ENCODE results near the gene PDE4B.
"Not testable (repeated sequence)": the region's sequence is repeated elsewhere in the genome, so short reads cannot be mapped to it uniquely, and the experiment has no call there.

The PDE4B gene

DNA sequence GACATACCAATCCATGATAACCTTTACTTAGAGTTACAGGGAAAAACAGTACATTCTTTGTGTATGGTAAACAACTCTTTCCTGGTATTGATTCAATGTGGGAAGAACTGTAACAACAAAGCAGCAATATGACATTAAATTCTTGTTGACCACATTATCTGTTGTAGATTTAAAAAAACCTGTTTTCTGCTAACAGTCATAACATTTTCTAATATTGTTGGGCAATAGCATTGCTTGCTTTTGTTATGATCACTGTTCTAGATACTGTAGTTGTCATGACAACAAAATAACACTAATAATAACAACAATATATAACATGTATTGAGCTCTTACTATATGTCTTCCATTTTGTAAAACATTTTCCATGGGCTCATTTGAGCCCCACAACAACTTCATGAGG lies 54.2 kb downstream of the PDE4B start:
- Histone ChIP-seq H3K4me3 (ENCODE audit: low read length) (no peak overlapping the region), H3K4me1 (ENCODE audit: control insufficient read depth, insufficient read depth, low read length) (no peaks in the 10 kb centered on the region), H3K36me3 (ENCODE audit: control insufficient read depth, insufficient read depth, low read length) (no peaks in the 10 kb centered on the region), H3K27ac (ENCODE audit: low read depth, low read length) (no peak overlapping the region), H3K27me3 (ENCODE audit: control insufficient read depth, insufficient read depth, low read length) (no peaks in the 10 kb centered on the region), H3K9ac (ENCODE audit: low read length) (no peak overlapping the region)

DNA sequence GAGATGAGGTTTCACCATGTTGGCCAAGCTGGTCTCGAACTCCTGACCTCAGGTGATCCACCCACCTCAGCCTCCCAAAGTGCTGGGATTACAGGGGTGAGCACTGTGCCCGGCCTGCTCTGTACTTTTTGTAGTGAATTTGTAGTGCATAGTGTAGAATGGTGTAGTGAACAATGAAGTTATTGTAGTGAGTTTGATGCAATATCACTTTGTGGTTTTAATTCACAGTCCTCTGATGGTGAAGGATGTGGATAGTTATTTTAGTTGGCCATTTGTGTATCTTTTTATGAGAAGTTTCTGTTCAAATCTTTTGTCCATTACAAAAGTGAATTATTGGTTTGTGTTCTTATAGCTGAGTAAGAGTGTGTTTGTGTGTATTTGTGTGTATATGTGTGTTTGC lies 57.6 kb downstream of the PDE4B start:
- Histone ChIP-seq H3K9ac (ENCODE audit: low read length) (no peak overlapping the region), H3K36me3 (ENCODE audit: control insufficient read depth, insufficient read depth, low read length) (no peaks in the 10 kb centered on the region), H3K4me1 (ENCODE audit: control insufficient read depth, insufficient read depth, low read length) (no peaks in the 10 kb centered on the region), H3K27me3 (ENCODE audit: control insufficient read depth, insufficient read depth, low read length) (no peaks in the 10 kb centered on the region), H3K4me3 (ENCODE audit: low read length) (no peak overlapping the region), H3K27ac (ENCODE audit: low read depth, low read length) (no peak overlapping the region)

DNA sequence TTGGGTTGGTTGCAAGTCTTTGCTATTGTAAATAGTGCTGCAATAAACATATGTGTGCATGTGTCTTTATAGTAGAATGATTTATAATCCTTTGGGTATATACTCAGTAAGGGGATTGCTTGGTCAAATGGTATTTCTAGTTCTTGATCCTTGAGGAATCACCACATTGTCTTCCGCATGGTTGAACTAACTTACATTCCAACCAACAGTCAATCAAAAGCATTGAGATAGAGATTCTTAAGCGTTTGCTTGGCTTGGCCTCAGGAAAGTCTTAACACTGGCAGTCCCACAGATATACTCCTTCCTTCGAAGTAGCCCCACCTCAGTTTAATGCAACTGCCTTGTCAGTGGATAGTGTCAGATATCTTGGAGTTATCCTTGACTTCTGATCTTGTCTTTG lies 63.9 kb downstream of the PDE4B start:
- H3K36me3 ChIP-seq (ENCODE audit: control insufficient read depth, insufficient read depth, low read length); H3K9ac ChIP-seq (ENCODE audit: low read length); H3K4me1 ChIP-seq (ENCODE audit: control insufficient read depth, insufficient read depth, low read length); H3K27me3 ChIP-seq (ENCODE audit: control insufficient read depth, insufficient read depth, low read length); H3K27ac ChIP-seq (ENCODE audit: low read depth, low read length); H3K4me3 ChIP-seq (ENCODE audit: low read length): not testable (repeated sequence)

DNA sequence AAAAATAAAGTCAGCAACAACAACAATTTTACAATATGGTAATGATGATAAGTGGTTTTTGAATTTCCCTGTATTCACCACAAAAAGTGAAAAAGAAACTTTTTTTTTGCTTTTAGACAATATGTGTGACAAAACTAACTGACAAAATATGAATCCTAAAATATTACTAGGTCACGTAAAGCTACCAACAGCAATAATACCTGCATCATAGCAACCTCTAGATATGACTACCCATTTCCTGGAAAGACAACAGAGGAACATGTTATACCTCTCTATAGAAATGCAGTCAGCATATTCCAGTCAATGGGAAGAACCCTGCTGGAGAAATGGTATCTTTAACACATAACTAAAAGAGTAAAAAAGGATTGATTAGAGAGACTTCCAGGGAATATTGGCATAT lies 73.7 kb downstream of the PDE4B start:
- no peaks in the 10 kb centered on the region for H3K4me1 ChIP-seq (ENCODE audit: control insufficient read depth, insufficient read depth, low read length)
- H3K27ac ChIP-seq (ENCODE audit: low read depth, low read length): no peak overlapping the region
- H3K36me3 ChIP-seq (ENCODE audit: control insufficient read depth, insufficient read depth, low read length): no peaks in the 10 kb centered on the region
- no peaks in the 10 kb centered on the region for H3K27me3 ChIP-seq (ENCODE audit: control insufficient read depth, insufficient read depth, low read length)
- no peak overlapping the region for H3K4me3 ChIP-seq (ENCODE audit: low read length)
- no peak overlapping the region for H3K9ac ChIP-seq (ENCODE audit: low read length)

DNA sequence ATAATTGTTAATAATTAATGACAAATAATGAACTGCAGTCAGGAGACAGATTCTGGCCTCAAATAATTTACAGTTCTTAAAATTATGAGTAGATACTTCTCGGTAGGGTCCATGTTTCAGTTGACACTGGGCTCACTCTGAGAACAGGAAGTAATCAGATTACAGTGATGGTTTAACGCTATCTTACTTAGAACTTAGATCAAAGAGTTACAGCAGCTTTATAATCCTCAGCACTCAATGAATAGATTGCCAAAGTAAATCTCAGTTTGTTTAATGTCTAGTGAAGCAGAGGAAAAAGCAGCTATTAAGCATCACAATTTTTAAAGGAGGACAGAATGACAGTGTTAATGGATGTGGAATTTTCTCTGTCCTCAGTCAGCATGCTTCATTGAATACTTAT lies 79.6 kb downstream of the PDE4B start:
- H3K4me1 ChIP-seq (ENCODE audit: control insufficient read depth, insufficient read depth, low read length): no peaks in the 10 kb centered on the region
- no peak overlapping the region for H3K27ac ChIP-seq (ENCODE audit: low read depth, low read length)
- H3K27me3 ChIP-seq (ENCODE audit: control insufficient read depth, insufficient read depth, low read length): no peaks in the 10 kb centered on the region
- H3K36me3 ChIP-seq (ENCODE audit: control insufficient read depth, insufficient read depth, low read length): no peaks in the 10 kb centered on the region
- H3K9ac ChIP-seq (ENCODE audit: low read length): no peak overlapping the region
- no peak overlapping the region for H3K4me3 ChIP-seq (ENCODE audit: low read length)

DNA sequence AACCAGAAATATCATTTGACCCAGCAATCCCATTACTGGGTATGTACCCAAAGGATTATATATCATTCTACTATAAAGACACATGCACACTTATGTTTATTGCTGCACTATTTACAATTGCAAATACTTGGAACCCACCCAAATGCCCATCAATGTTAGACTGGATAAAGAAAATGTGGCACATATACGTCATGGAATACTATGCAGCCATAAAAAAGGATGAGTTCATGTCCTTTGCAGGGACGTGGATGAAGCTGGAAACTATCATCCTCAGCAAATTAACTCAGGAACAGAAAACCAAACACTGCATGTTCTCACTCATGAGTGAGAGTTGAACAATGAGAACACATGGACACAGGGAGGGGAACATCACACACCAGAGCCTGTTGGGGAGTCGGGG lies 85.6 kb downstream of the PDE4B start:
- H3K9ac ChIP-seq (ENCODE audit: low read length); H3K4me3 ChIP-seq (ENCODE audit: low read length); H3K27ac ChIP-seq (ENCODE audit: low read depth, low read length); H3K27me3 ChIP-seq (ENCODE audit: control insufficient read depth, insufficient read depth, low read length); H3K4me1 ChIP-seq (ENCODE audit: control insufficient read depth, insufficient read depth, low read length); H3K36me3 ChIP-seq (ENCODE audit: control insufficient read depth, insufficient read depth, low read length): not testable (repeated sequence)

DNA sequence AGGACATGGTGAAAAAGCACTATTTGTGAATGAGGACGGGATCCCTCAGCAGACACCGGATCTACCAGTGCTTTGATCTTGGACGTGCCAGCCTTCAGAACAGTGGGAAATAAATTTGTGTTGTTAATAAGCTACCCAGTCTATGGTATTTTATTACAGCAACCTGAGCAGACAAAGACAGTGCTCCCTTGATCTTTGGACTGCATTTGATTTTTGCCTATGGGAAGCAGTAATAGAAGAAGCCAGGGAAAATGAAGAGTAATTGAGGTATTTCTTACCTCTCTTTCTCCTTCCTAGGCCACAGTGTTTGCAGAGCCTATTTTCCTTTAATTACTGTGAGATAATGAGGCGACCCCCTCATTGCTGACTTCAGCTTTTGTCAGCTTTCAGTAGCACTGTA lies 87.9 kb downstream of the PDE4B start:
- Histone ChIP-seq H3K36me3 (ENCODE audit: control insufficient read depth, insufficient read depth, low read length) (no peaks in the 10 kb centered on the region), H3K9ac (ENCODE audit: low read length) (no peak overlapping the region), H3K27ac (ENCODE audit: low read depth, low read length) (no peak overlapping the region), H3K27me3 (ENCODE audit: control insufficient read depth, insufficient read depth, low read length) (no peaks in the 10 kb centered on the region), H3K4me3 (ENCODE audit: low read length) (no peak overlapping the region), H3K4me1 (ENCODE audit: control insufficient read depth, insufficient read depth, low read length) (no peaks in the 10 kb centered on the region)

DNA sequence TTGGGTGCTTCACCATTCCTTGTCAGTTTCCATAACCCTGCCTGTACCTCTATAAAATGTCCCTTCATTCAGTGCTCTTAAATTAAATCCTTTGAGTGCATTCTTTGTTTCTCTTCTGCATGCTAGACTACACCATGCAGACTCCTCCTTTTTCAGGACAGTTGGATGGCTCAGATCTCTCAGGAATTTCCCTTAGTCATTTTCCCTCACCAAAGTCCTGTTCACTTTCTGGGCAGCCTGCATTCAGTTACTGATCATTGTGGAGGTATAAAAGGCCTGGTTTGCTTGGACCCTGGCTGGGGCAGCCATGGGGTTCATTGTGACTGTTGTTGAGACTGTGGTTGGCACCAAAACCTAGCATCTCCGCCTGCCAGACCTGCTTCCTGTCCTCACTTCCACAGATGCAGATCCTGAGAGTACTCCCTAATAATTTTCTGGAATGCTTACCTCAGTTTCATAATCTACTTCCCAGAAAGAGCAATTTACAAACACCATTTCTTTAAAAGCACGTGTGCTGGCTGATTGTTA lies 88.4 kb downstream of the PDE4B start:
- Histone ChIP-seq H3K4me1 (ENCODE audit: control insufficient read depth, insufficient read depth, low read length) (no peaks in the 10 kb centered on the region), H3K4me3 (ENCODE audit: low read length) (no peak overlapping the region), H3K27me3 (ENCODE audit: control insufficient read depth, insufficient read depth, low read length) (no peaks in the 10 kb centered on the region), H3K36me3 (ENCODE audit: control insufficient read depth, insufficient read depth, low read length) (no peaks in the 10 kb centered on the region), H3K9ac (ENCODE audit: low read length) (no peak overlapping the region), H3K27ac (ENCODE audit: low read depth, low read length) (no peak overlapping the region)

DNA sequence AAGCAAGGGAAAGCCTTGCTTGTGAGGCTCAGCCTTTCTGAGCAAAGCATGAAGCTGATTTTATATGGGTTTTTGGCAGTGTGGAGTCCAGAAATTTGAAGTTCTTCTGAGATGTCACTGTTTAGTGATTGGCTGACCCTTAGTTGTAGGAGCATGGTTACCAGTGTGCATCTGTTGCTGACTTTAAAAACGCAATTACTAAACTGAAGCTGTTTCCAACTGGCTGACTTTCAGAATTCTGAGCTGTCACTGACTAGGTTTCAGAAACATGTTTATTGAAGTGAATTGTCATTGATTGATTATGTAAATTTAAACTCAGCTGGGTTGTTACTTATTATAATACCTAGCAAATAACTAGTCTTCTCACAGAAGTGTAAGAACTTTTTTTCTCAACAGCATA lies 89.4 kb downstream of the PDE4B start:
- H3K4me1 ChIP-seq (ENCODE audit: control insufficient read depth, insufficient read depth, low read length): no peaks in the 10 kb centered on the region
- H3K9ac ChIP-seq (ENCODE audit: low read length): no peak overlapping the region
- no peak overlapping the region for H3K4me3 ChIP-seq (ENCODE audit: low read length)
- H3K27me3 ChIP-seq (ENCODE audit: control insufficient read depth, insufficient read depth, low read length): no peaks in the 10 kb centered on the region
- no peak overlapping the region for H3K27ac ChIP-seq (ENCODE audit: low read depth, low read length)
- no peaks in the 10 kb centered on the region for H3K36me3 ChIP-seq (ENCODE audit: control insufficient read depth, insufficient read depth, low read length)

DNA sequence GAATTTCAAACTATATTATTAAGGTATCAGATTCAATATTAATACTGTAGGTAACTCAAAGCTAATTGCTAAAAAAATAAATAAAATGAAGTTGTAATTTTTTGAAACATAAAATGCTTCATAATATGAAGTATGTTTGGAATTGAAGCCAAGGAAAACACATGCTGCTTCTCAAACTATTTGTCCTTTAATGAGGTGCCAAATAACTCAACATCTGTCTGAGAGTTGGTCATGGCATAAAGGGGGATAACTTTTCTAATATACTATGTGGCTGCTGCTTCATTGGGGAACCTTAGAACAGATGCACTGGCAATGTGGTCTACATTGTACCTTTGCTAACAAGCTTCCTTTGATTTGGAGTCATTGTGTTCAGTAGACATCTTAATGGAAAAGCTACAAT lies 96.7 kb downstream of the PDE4B start:
- H3K27me3 ChIP-seq (ENCODE audit: control insufficient read depth, insufficient read depth, low read length): no peaks in the 10 kb centered on the region
- no peak overlapping the region for H3K27ac ChIP-seq (ENCODE audit: low read depth, low read length)
- no peak overlapping the region for H3K4me3 ChIP-seq (ENCODE audit: low read length)
- no peaks in the 10 kb centered on the region for H3K36me3 ChIP-seq (ENCODE audit: control insufficient read depth, insufficient read depth, low read length)
- H3K9ac ChIP-seq (ENCODE audit: low read length): no peak overlapping the region
- H3K4me1 ChIP-seq (ENCODE audit: control insufficient read depth, insufficient read depth, low read length): no peaks in the 10 kb centered on the region

DNA sequence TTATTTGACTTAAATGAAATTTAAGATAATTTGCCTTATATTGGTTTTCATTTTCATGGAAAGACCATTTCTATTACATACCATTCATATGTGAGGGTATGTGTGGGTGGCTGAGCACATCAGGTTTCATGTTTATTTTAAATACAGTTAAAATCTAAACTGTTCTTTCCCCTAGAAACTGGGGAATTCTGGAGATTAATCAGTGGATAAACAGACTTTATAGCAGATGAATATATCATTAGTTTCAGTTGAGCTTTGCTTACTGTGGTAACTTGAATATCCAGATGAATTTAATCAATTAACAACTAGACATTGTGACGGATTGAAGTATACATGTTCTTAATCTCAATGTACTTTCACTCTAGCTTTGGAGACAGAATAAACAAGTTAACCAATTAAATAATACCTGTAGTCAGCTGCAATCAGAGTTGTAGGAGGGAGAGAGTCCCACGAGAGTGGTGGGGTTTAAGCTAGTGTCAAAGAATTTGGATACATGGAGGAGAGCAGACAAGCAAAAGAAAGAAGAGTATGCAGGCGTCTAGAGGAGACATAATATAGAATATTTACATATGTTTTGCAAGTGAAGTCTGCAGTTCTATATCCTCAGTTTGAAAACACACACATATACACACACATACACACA lies 97.6 kb downstream of the PDE4B start:
- H3K27ac ChIP-seq (ENCODE audit: low read depth, low read length): no peak overlapping the region
- H3K36me3 ChIP-seq (ENCODE audit: control insufficient read depth, insufficient read depth, low read length): no peaks in the 10 kb centered on the region
- H3K4me3 ChIP-seq (ENCODE audit: low read length): no peak overlapping the region
- H3K9ac ChIP-seq (ENCODE audit: low read length): no peak overlapping the region
- no peaks in the 10 kb centered on the region for H3K4me1 ChIP-seq (ENCODE audit: control insufficient read depth, insufficient read depth, low read length)
- no peaks in the 10 kb centered on the region for H3K27me3 ChIP-seq (ENCODE audit: control insufficient read depth, insufficient read depth, low read length)

DNA sequence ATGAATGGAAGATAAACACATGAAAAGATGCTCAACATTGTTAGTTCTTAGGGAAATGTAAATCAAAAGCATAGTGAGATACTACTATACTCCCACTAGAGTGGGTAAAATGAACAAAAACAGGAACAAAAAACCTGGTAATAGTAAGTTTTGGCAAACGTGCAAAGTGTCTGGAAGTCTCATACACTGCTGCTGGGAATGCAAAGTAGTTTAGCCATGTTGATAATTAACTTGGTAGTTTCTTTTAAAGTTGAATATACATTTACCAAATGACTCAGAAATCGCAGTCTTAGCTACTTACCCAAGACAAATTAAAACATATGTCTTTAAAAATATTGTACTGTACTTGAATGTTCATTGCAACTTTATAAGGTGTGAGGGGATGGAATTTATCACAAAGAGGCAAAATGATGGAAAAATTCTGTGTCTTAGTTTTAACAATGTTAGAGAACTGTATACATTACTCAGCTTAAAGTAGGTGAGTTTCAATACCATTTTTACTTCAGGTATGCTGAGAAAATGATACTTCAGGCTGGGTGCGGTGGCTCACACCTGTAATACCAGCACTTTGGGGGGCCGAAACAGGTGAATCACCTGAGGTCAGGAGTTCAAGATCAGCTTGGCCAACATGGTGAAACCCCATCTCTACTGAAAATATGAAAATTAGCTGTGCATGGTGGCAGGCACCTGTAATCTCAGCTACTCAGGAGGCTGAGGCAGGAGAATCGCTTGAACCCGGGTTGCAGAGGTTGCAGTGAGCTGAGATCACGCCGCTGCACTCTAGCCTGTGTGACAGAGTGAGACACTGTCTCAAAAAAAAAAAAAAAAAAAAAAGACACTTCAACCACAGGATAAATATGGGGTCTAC lies 102.3 kb downstream of the PDE4B start:
- no peaks in the 10 kb centered on the region for H3K36me3 ChIP-seq (ENCODE audit: control insufficient read depth, insufficient read depth, low read length)
- H3K4me3 ChIP-seq (ENCODE audit: low read length): no peak overlapping the region
- H3K4me1 ChIP-seq (ENCODE audit: control insufficient read depth, insufficient read depth, low read length): no peaks in the 10 kb centered on the region
- H3K27ac ChIP-seq (ENCODE audit: low read depth, low read length): no peak overlapping the region
- H3K9ac ChIP-seq (ENCODE audit: low read length): no peak overlapping the region
- no peaks in the 10 kb centered on the region for H3K27me3 ChIP-seq (ENCODE audit: control insufficient read depth, insufficient read depth, low read length)

DNA sequence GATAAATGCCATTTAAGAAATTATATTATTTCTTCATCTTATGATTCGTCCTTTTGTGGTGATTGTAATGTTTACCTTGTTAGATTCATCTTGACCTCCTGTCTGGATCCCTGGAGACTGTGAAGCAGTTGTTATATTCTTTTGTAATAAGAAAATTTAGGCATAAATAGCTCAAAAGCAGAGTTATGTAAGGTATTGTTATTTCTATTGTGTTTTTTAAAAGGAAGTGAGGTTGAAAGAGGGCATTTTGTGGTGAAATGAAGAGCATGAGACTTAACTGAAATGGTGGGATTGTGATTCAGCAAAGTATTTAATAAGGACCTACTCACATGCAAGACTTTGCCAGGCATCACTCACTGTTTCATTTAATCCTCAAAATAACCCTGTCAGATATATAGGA lies 104.0 kb downstream of the PDE4B start:
- H3K9ac ChIP-seq (ENCODE audit: low read length): no peak overlapping the region
- no peaks in the 10 kb centered on the region for H3K4me1 ChIP-seq (ENCODE audit: control insufficient read depth, insufficient read depth, low read length)
- H3K4me3 ChIP-seq (ENCODE audit: low read length): no peak overlapping the region
- no peaks in the 10 kb centered on the region for H3K36me3 ChIP-seq (ENCODE audit: control insufficient read depth, insufficient read depth, low read length)
- no peak overlapping the region for H3K27ac ChIP-seq (ENCODE audit: low read depth, low read length)
- no peaks in the 10 kb centered on the region for H3K27me3 ChIP-seq (ENCODE audit: control insufficient read depth, insufficient read depth, low read length)

All from rectal smooth muscle tissue (tissue), 1 donor.